Trophoblast cell (in vitro differentiated cells and primary cell): Measurements from ENCODE around the gene ZBTB48.

ENCODE experiments used
- DNase-seq, 2 donors: peaks; one replicate each; pipeline ENCODE4 v3.0.0-alpha.2; 2016
- H2AFZ ChIP-seq: 2 replicates; pipeline ENCODE4 v1.6.1; 2013; ENCODE audit warnings: low read length, moderate library complexity, mild to moderate bottlenecking; ENCODE audit not compliant: insufficient read depth, poor library complexity
- H2AK5ac ChIP-seq: 2 replicates; pipeline ENCODE4 v1.6.1; 2013; ENCODE audit warnings: mild to moderate bottlenecking, low read length
- H2BK120ac ChIP-seq: 2 replicates; pipeline ENCODE4 v1.6.1; 2013; ENCODE audit warnings: low read length, mild to moderate bottlenecking, moderate library complexity; ENCODE audit not compliant: insufficient read depth, poor library complexity
- H2BK12ac ChIP-seq: 2 replicates; pipeline ENCODE4 v1.6.1; 2013; ENCODE audit warnings: mild to moderate bottlenecking, low read length, moderate library complexity
- H2BK5ac ChIP-seq: 2 replicates; pipeline ENCODE4 v1.6.1; 2013; ENCODE audit warnings: low read length, low read depth, moderate library complexity, mild to moderate bottlenecking; ENCODE audit not compliant: poor library complexity
- H3K14ac ChIP-seq: 2 replicates; pipeline ENCODE4 v1.6.1; 2013; ENCODE audit warnings: mild to moderate bottlenecking, low read length
- H3K18ac ChIP-seq: 2 replicates; pipeline ENCODE4 v1.6.1; 2013; ENCODE audit warnings: mild to moderate bottlenecking, low read length
- H3K23ac ChIP-seq: 2 replicates; pipeline ENCODE4 v1.6.1; 2013; ENCODE audit warnings: low read length
- H3K27ac ChIP-seq: 2 replicates; pipeline ENCODE4 v1.5.1; 2013; ENCODE audit warnings: low read depth, mild to moderate bottlenecking, inconsistent platforms, low read length, moderate library complexity
- H3K27me3 ChIP-seq: 2 replicates; pipeline ENCODE4 v1.6.1; 2013; ENCODE audit warnings: inconsistent platforms, mild to moderate bottlenecking, low read length, moderate library complexity; ENCODE audit not compliant: insufficient read depth
- H3K36me3 ChIP-seq, 2 experiments: 1 replicate in 1 of 2; 2 replicates in 1 of 2; pipeline ENCODE4 v1.6.1; 2013; ENCODE audit warnings: low read length in 2 of 2, mild to moderate bottlenecking in 2 of 2, moderate library complexity in 1 of 2; ENCODE audit not compliant: insufficient read depth in 2 of 2, control insufficient read depth in 1 of 2
- H3K4ac ChIP-seq: 2 replicates; pipeline ENCODE4 v1.6.1; 2013; ENCODE audit warnings: low read depth, mild to moderate bottlenecking, low read length, moderate library complexity
- H3K4me1 ChIP-seq, 2 experiments: 1 replicate in 1 of 2; 2 replicates in 1 of 2; pipeline ENCODE4 v1.6.1; 2013; ENCODE audit warnings: low read length in 2 of 2, mild to moderate bottlenecking in 2 of 2, moderate library complexity in 1 of 2; ENCODE audit not compliant: insufficient read depth in 2 of 2, control insufficient read depth in 1 of 2
- H3K4me2 ChIP-seq: 2 replicates; pipeline ENCODE4 v1.6.1; 2013; ENCODE audit warnings: inconsistent platforms, mild to moderate bottlenecking, low read length, moderate library complexity
- H3K4me3 ChIP-seq: 2 replicates; pipeline ENCODE4 v1.5.1; 2013; ENCODE audit warnings: mild to moderate bottlenecking, low read depth, low read length, inconsistent platforms
- H3K79me1 ChIP-seq: one replicate; pipeline ENCODE4 v1.6.1; 2013; ENCODE audit warnings: low read length
- H3K79me2 ChIP-seq: 2 replicates; pipeline ENCODE4 v1.6.1; 2013; ENCODE audit warnings: low read length, mild to moderate bottlenecking; ENCODE audit not compliant: control insufficient read depth, insufficient read depth, poor library complexity
- H3K9ac ChIP-seq: 2 replicates; pipeline ENCODE4 v1.6.1; 2013; ENCODE audit warnings: mild to moderate bottlenecking, low read length
- H3K9me3 ChIP-seq: 2 replicates; pipeline ENCODE4 v1.6.1; 2013; ENCODE audit warnings: low read depth, mild to moderate bottlenecking, control low read depth, inconsistent platforms, low read length; ENCODE audit not compliant: insufficient read depth
- H4K12ac ChIP-seq: 2 replicates; pipeline ENCODE4 v1.6.1; 2013; ENCODE audit warnings: low read depth, mild to moderate bottlenecking, low read length, moderate library complexity
- H4K8ac ChIP-seq: 2 replicates; pipeline ENCODE4 v1.6.1; 2013; ENCODE audit warnings: low read depth, mild to moderate bottlenecking, low read length, moderate library complexity
- H4K91ac ChIP-seq: one replicate; pipeline ENCODE4 v1.6.1; 2013; ENCODE audit warnings: low read depth, mild to moderate bottlenecking, low read length, moderate library complexity
- WGBS: extraction: QIAGEN DNeasy Blood & Tissue Kit; methylation state at CpG from one replicate; pipeline ENCODE4 v1.1.7; 2013; ENCODE audit warnings: missing lambda C conversion rate; ENCODE audit not compliant: insufficient read length, insufficient coverage; ENCODE audit errors: extremely low coverage; 5-methylcytosine and 5-hydroxymethylcytosine counted together

ZBTB48 gene

DNA sequence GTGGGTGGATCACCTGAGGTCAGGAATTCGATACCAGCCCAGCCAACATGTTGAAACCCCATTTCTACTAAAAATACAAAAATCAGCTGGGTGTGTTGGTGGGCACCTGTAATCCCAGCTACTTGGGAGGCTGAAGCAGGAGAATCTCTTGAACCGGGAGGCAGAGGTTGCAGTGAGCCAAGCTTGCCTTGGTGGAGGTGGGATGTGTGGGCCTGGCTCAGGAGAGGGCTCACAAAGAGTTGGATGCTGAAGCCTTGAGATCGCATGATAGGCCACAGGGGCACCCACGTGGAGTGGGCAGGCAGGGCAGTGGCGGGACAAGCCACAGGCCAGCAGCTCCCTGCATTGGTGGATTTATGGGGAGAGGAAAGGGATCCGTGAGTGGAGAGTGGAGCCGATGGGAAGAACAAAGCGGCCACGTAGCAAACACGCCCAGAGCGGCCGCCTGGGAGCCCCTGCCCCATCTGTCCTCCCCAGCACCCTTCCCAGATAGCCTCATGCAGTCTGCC, 49.2 kb downstream of the ZBTB48 start:
- H4K91ac ChIP-seq: no peak overlapping the region
- no peak overlapping the region for H3K9ac ChIP-seq
- peaks cover 9% of the 10 kb centered on the region for H3K79me2 ChIP-seq
- no peak overlapping the region for H3K4me3 ChIP-seq
- H3K18ac ChIP-seq: no peak overlapping the region
- no peak overlapping the region for H3K4ac ChIP-seq
- no peaks in the 10 kb centered on the region for H3K9me3 ChIP-seq
- peaks cover 9% of the 10 kb centered on the region for H3K79me1 ChIP-seq
- no peak overlapping the region for H3K4me2 ChIP-seq
- peaks cover 5% of the 10 kb centered on the region in 2 experiments for H3K4me1 ChIP-seq
- peaks cover 54 to 56% of the 10 kb centered on the region in 2 experiments for H3K36me3 ChIP-seq
- no peak overlapping the region for H2BK12ac ChIP-seq
- H3K27ac ChIP-seq: no peak overlapping the region
- no peak overlapping the region for H2AFZ ChIP-seq
- H2BK5ac ChIP-seq: no peak overlapping the region
- H4K12ac ChIP-seq: no peak overlapping the region
- H4K8ac ChIP-seq: no peak overlapping the region
- DNase-seq: no peak
- no peaks in the 10 kb centered on the region for H3K27me3 ChIP-seq
- no peak overlapping the region for H3K14ac ChIP-seq
- no peak overlapping the region for H3K23ac ChIP-seq
- no CpG with 5 or more reads among the region's 12 CpGs for WGBS
- H2BK120ac ChIP-seq: no peak overlapping the region
- H2AK5ac ChIP-seq: no peak overlapping the region

DNA sequence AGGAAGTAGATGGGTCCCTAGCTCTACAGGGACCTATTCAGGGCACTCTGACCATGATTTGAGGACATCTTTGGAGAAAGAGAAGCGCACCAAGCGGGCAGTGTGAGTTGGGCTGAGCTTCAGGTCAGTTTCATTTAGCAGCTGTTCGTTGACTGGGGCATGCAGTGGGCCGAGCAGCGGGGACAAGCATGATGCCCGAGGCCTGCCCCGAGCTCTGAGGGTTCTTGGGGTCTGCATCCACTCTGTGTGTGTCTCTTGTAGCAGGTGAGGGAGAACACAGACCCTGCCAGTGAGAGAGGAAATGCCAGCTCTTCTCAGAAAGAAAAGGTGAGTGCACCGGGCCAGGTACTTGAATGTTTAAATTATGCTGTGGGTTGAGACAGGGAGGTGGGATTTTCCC, 50.2 kb downstream of the ZBTB48 start:
- H3K79me2 ChIP-seq: peaks cover 8% of the 10 kb centered on the region
- no peak overlapping the region for H2BK120ac ChIP-seq
- H3K18ac ChIP-seq: no peak overlapping the region
- H3K4me2 ChIP-seq: no peak overlapping the region
- H3K14ac ChIP-seq: no peak overlapping the region
- peaks cover 0 to 5% of the 10 kb centered on the region in 2 experiments for H3K4me1 ChIP-seq
- peaks cover 63 to 64% of the 10 kb centered on the region in 2 experiments for H3K36me3 ChIP-seq
- H4K91ac ChIP-seq: no peak overlapping the region
- H2AK5ac ChIP-seq: no peak overlapping the region
- H3K27me3 ChIP-seq: no peaks in the 10 kb centered on the region
- H2BK12ac ChIP-seq: no peak overlapping the region
- H2AFZ ChIP-seq: no peak overlapping the region
- H3K9ac ChIP-seq: no peak overlapping the region
- H3K4ac ChIP-seq: no peak overlapping the region
- H3K27ac ChIP-seq: no peak overlapping the region
- no peak for DNase-seq
- no peaks in the 10 kb centered on the region for H3K9me3 ChIP-seq
- no peak overlapping the region for H4K12ac ChIP-seq
- peaks cover 6% of the 10 kb centered on the region for H3K79me1 ChIP-seq
- no peak overlapping the region for H2BK5ac ChIP-seq
- H3K4me3 ChIP-seq: no peak overlapping the region
- no peak overlapping the region for H4K8ac ChIP-seq
- H3K23ac ChIP-seq: no peak overlapping the region
- no CpG with 5 or more reads among the region's 8 CpGs for WGBS

DNA sequence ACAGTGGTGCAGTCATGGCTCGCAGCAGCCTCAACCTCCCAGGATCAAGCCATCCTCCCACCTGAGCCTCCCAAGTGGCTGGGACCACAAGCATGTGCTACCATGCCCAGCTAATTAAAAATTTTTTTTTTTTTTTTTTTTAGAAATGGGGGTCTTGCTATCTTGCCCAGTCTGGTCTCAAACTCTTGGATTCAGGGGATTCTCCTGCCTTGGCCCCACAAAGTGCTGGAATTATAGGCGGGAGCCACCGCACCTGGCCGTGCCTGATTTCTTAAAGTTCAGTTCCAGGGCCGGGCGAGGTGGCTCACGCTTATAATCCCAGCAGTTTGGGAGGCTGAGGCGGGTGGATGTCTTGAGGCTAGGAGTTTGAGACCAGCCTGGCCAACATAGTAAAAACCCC, 51.3 kb downstream of the ZBTB48 start:
- no peak overlapping the region for H2BK12ac ChIP-seq
- no peak overlapping the region for H3K27ac ChIP-seq
- H3K4me3 ChIP-seq: no peak overlapping the region
- peaks cover 72 to 73% of the 10 kb centered on the region in 2 experiments for H3K36me3 ChIP-seq
- H4K12ac ChIP-seq: no peak overlapping the region
- no peak overlapping the region for H4K8ac ChIP-seq
- H3K4me1 ChIP-seq: peaks cover 0 to 2% of the 10 kb centered on the region in 2 experiments
- no peaks in the 10 kb centered on the region for H3K9me3 ChIP-seq
- no CpG with 5 or more reads among the region's 8 CpGs for WGBS
- no peak overlapping the region for H2AK5ac ChIP-seq
- DNase-seq: no peak
- H3K27me3 ChIP-seq: no peaks in the 10 kb centered on the region
- H4K91ac ChIP-seq: no peak overlapping the region
- H3K14ac ChIP-seq: no peak overlapping the region
- no peak overlapping the region for H2BK5ac ChIP-seq
- H3K4ac ChIP-seq: no peak overlapping the region
- H3K18ac ChIP-seq: no peak overlapping the region
- no peak overlapping the region for H3K9ac ChIP-seq
- H3K4me2 ChIP-seq: no peak overlapping the region
- no peaks in the 10 kb centered on the region for H3K79me1 ChIP-seq
- no peak overlapping the region for H3K23ac ChIP-seq
- H3K79me2 ChIP-seq: no peaks in the 10 kb centered on the region
- no peak overlapping the region for H2BK120ac ChIP-seq
- H2AFZ ChIP-seq: no peak overlapping the region

DNA sequence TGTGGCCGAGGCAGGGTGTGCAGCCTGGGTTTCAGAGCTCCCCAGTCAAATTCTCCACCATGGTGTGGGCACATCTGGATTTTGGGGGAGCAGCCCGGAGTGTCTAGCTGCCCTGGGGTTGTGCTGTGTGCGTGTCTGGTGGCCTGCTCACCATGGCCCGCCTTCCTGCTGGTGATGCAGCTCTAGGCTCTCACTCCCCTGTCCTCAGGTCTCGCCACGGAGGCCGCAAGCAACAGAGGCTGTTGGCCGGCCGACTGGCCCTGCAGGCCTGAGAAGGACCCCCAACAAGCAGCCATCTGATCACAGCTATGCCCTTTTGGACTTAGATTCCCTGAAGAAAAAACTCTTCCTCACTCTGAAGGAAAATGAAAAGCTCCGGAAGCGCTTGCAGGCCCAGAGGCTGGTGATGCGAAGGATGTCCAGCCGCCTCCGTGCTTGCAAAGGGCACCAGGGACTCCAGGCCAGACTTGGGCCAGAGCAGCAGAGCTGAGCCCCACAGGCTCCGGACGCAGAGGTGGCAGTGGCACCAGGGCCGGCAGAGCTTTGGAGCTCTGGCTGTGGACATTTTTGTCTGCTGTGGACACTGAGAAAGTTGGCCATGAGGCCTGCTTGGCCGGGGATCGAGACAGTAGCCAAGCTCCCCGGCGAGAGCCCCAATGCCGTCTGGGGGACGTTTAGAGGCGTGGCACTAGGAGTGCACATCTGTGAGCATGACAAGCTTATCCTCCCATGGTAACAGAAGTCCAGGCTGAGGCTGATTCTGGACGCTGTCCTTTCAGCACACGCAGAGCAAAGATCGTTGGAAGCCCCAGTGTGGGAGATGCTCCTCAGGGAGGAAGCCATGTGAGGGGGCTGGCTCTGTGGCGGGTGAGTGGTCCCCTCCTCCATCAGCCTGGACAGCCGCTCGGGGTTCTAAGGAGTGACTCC, 53.1 kb downstream of the ZBTB48 start:
- no peak overlapping the region for H2BK5ac ChIP-seq
- no peak overlapping the region for H2BK12ac ChIP-seq
- H3K23ac ChIP-seq: no peak overlapping the region
- H2AFZ ChIP-seq: no peak overlapping the region
- H3K9ac ChIP-seq: no peak overlapping the region
- no peak overlapping the region for H3K27ac ChIP-seq
- H4K8ac ChIP-seq: no peak overlapping the region
- H2AK5ac ChIP-seq: no peak overlapping the region
- no peak overlapping the region for H3K4me3 ChIP-seq
- no CpG with 5 or more reads among the region's 30 CpGs for WGBS
- H4K91ac ChIP-seq: no peak overlapping the region
- DNase-seq: no peak
- no peaks in the 10 kb centered on the region for H3K9me3 ChIP-seq
- no peak overlapping the region for H3K18ac ChIP-seq
- no peak overlapping the region for H3K4ac ChIP-seq
- no peak overlapping the region for H4K12ac ChIP-seq
- H3K27me3 ChIP-seq: no peaks in the 10 kb centered on the region
- H3K36me3 ChIP-seq: peaks cover 83 to 84% of the 10 kb centered on the region in 2 experiments
- H3K79me2 ChIP-seq: no peaks in the 10 kb centered on the region
- H3K4me1 ChIP-seq: no peaks in the 10 kb centered on the region
- no peak overlapping the region for H3K4me2 ChIP-seq
- no peaks in the 10 kb centered on the region for H3K79me1 ChIP-seq
- H3K14ac ChIP-seq: no peak overlapping the region
- H2BK120ac ChIP-seq: no peak overlapping the region
